HT-29 (cell line): ENCODE results near the gene F2RL3. TPM values are rescaled to one million over a fixed set of nuclear protein-coding genes. Genes with fewer than 3 reads are reported as not detected.
"Not testable (repeated sequence)": the region's sequence is repeated elsewhere in the genome, so short reads cannot be mapped to it uniquely, and the experiment has no call there.

Experiments used
- DNase-seq: peaks from one replicate; pipeline ENCODE4 v3.0.0-alpha.2; 2015; ENCODE audit warnings: low spot score
- small RNA-seq: library from RNA; depleted of rRNA; stranded (forward); fragments of <200 nt; gene quantifications from one replicate; pipeline ENCODE3, GENCODE V24; 2014
- total RNA-seq: library from RNA; depleted of rRNA; stranded (reverse); fragments of >200 nt; shearing (Covaris generic); gene quantifications from 2 replicates; pipeline ENCODE4 v1.2.3, GENCODE V29; 2014; rRNA removed

The F2RL3 gene
- total RNA-seq, 1 experiment from 2014 or later, result not detected

DNA sequence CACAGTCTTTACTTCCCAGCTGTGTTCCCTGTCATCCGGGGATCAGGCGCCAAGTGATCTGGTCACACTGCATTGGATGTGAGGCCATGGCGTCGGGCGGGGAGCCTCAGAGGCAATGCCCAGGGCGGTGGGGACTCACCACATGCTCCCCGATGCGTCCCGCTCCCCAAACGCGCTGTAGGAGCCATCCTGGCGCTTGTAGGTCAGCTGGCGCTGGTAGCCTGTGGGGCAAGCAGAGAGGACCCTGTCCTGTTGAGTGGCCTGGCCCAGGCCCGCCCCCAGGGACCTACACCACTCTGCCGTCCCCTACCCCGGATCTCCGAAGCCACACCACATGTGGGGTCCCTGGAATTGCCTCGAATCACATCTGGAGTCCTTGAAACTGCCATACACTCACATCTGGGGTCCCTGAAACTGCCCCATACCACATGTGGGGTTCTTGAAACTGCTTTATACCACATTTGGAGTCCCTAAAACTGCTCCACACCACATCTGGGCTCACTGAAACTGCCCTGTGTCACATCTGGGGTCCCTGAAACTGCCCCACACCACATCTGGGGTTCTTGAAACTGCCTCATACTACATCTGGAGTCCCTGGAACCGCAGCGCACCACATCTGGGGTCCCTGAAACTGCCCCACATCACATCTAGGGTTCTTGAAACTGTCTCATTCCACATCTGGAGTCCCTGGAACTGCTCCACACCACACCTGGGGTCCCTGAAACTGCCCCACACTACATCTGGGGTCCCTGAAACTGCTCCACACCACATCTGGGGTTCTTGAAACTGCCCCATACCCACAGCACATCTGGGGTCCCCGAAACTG is 33.2 kb downstream of the F2RL3 start:
- DNase-seq, result no peak

DNA sequence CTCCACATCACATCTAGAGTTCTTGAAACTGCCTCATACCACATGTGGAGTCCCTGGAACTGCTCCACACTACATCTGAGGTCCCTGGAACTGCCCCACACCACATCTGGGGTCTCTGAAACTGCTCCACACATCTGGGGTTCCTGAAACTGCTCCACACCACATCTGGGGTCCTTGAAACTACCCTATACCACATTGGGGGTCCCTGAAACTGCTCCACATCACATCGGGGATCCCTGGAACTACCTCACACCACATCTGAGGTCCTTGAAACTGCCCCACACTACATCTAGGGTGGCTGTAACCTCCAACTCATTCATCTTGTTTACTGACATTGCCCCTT is 33.8 kb downstream of the F2RL3 start:
- no peak for DNase-seq

DNA sequence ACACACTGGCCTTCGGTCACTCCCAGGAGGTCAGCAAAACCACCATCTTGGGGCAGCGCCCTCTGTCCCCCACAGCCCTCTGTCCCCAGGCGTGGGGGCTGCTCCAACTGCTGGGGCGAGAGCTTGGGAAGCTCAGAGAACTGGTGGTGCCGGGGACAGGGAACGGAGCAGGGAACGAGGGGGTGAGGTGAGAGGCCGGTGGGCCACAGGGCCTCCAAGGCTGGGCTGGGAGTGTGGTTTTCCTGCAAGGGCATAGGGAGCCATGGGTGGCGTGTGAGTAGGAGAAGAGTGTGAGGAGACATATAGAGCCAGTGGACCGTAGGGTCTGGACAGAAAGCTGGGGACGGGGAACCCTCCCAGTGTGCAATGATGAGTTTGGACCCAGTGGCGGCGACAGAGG is 34.1 kb downstream of the F2RL3 start:
- no peak for DNase-seq

DNA sequence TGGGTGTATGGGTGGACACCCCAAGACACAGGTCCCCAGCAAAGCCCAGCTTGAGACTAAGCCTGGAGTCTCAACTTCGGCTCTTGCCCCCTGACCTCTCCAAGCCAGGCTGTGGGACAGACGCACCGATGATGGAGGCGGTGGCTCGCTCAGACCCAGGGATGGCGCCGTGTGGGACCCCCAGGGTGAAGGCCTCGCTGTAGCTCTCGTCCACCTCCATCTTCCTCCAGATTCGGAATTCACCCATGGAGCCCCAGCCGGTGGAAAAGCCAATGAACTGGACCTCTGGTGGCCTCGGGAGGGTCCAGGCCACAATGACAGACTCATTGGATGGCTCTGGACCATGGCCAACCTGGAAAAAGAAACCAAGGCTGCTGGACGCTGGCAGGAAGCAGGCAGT is 39.1 kb downstream of the F2RL3 start:
- DNase-seq, result no peak

DNA sequence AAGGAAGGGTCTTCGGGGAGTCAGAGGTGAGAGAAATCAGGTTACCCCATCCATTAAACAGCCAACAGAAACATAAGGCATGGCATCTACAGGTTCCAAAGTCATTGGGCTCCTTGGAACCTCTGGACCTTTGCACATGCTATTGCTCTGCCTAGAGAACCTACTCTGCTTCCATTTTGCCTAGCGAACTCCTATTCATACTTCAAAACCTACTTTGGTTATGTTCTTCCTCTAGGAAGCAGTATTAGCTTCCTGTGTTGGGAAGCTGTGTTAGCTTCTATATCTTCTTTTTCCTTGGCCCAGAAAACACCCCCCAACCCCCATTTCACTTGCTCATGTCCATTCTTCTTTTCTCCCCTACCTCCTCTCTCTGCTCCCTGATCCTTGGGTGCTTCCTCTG is 39.6 kb downstream of the F2RL3 start:
- DNase-seq, result no peak

DNA sequence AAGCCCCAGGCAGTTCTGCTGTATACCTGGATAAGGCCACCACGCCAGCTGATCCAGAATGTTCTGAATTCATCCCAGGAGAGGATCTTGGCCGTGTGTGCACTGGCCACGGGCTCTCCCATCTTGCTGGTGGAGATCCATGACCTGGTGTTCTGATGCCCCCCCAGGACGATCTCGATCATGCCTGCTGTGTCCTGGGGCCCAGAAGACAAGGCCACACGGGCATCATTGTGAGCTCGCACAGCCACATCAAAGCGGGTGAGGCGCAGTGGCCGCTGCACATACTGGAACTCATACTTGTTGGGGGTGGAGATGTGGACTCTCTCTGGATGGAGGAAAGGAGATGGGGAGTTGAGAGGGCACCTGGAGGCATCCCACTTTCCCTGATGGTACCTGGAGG is 40.1 kb downstream of the F2RL3 start:
- no peak for DNase-seq

DNA sequence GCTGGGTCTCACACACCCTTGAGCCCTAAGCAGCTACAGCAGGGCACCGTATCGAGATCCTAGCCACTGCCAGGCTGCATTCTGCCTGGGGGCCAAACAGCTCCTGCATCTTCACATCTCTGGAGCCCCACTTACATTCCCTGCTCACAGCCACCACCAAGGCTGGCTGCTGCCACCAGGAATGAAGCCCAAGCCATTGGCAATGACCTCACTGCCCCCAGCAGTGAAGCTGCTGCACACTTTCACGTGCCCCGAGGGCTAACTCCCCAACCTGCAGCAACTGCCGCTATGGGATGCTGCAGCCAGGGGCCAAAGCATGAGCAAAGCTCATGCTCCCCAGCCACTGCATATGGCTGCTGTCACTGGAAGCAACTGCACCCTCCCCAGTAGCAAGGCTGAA is 42.0 kb downstream of the F2RL3 start:
- no peak for DNase-seq

DNA sequence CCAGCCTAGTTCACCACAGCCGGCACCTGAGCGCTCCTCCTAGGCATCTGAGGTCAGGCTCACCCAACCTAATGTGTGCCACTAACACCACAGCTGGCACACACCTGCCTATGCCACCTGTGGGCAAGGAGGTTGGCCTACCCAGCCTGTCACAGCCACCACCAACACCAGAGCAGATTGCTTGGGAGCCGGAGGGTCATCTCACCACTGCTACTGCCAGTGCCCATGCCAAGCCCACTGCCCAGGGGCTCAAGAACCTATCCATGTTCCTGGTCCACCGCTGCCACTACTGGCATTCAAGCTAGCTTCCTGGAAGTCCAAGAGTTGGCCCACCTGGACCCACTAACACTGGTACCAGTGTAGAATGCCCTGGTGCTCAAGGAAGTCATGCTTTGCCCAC is 42.5 kb downstream of the F2RL3 start:
- no peak for DNase-seq

DNA sequence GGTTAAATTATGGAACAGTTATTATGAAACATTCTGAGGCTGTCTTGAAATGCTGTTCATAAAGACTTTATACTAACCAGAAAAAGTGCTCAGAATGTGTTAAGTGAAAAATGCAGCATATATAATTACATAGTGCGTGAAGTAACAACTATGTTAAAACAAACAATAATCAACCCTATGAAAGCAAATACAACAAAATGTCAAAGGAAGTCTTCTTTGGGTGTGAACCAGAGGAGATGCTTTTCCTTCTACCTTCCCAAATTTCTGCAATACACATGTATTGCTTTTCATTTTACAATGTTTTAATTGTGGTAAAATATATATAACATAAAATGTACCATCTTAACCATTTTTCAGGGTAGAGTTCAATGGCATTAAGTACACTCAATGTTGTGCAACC is 45.7 kb downstream of the F2RL3 start:
- no peak for DNase-seq

DNA sequence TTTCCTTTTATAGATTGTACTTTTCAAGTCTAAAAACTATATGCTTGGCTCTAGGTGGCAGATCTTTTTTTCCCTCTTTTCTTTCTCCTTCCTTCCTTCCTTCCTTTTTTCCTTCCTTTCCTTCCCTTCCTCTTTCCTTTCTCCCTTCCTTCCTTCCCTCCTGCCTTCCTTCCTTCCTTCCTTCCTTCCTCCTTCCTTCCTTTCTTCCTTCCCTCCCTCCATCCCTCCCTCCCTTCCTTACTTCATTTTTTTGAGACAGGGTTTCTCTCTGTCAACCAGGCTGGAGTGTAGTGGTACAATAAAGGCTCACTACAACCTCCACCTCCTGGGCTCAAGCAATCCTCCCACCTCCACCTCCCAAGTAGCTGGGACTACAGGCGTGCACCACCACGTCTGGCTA is 48.1 kb downstream of the F2RL3 start:
- DNase-seq, result no peak

DNA sequence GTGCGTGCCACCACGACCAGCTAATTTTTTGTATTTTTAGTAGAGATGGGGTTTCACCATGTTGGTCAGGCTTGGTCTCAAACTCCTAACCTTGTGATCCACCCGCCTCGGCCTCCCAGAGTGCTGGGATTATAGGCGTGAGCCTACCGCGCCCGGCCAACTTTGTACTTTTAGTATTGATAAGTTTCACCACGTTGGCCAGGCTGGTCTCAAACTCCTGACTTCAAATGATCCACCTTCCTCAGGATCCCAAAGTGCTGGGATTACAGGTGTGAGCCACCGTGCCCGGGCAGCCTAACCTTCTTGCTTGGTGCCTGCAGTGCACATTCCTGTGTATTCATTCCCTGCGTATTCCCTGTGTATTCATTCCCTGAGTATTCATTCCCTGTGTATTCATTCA is 49.0 kb downstream of the F2RL3 start:
- DNase-seq, result not testable (repeated sequence)

DNA sequence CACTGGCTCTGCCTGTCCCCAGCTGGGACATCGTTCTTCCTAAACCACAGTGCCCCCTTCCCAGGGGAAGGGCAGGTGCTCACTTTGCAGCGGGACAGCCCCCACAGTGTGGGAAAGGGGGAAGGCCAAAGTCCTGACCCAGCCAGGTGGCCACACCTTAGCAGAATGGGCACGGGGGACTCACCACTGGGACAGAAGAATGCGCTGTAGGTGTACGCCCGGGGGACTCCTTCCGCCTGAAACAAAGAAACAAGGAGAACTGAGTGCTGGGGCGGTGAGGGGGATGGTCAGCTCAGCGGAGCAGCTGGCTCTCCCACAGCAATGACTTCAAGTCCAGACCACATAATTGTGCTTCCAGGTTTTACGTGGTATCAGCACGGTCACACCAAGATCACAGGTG is 49.4 kb downstream of the F2RL3 start:
- DNase-seq, result no peak

DNA sequence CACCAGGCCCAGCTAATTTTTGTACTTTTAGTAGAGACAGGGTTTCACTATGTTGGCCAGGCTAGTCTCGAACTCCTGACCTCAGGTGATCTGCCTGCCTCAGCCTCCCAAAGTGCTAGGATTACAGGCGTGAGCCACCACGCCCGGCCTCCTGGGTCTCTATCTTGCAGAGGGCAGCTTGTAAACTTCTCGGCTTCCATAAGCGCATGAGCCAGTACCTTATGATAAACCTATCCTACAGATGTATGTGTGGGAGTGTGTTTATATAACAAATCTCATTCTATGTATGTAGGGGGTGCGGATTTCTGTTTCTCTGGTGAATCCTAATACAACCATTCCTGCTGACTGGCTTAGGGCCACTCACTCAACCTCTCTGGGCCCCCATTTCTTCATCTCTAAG is 51.3 kb downstream of the F2RL3 start:
- not testable (repeated sequence) for DNase-seq

DNA sequence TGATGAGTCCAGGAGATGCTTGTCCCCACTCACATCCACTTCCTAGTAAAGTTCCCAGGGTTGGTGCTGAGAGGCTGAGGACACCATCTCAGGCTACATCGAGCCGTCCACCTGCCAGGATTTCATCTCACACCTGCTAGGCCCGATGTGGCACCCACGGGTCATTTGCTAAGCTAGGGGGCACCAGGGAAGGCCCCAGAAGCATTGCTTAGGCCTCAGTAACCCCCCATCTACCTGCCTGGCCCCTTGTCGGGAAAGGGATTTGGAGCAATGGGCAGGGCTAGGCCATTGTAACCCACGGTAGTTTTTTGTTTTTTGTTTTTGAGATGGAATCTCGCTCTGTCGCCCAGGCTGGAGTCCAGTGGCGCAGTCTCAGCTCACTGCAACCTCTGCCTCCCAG is 51.8 kb downstream of the F2RL3 start:
- DNase-seq, result no peak

Small RNA genes within 50 kb of the gene (small RNA-seq; reads per million reads assigned to genes)
- gene RN7SL823P (not detected), gene RN7SL835P (not detected)

Other genes starting within 250 kb of the F2RL3 start
- gene SMIM7, start 228.9 kb upstream of the F2RL3 start, total RNA-seq, result 32.7 and 33.9 TPM in 2 replicates
- gene TMEM38A, start 227.9 kb upstream of the F2RL3 start, total RNA-seq, result 10.1 and 14.2 TPM in 2 replicates
- gene NWD1, start 169.2 kb upstream of the F2RL3 start, total RNA-seq, result 0.70 and 0.89 TPM in 2 replicates
- 15.1 and 23.8 TPM in 2 replicates for gene SIN3B, start 59.6 kb upstream of the F2RL3 start, total RNA-seq
- gene CPAMD8, start 137.8 kb downstream of the F2RL3 start, total RNA-seq, result not detected in 2 replicates
- 9.1 and 11.7 TPM in 2 replicates for gene HAUS8, start 186.5 kb downstream of the F2RL3 start, total RNA-seq
- 63.4 and 67.9 TPM in 2 replicates for gene MYO9B, start 186.8 kb downstream of the F2RL3 start, total RNA-seq